HL-60/S4 treated with retinoic acid at 250 ng/mL for 4 days and 3 days (cell line): ENCODE results near the gene KIF5C.

Source experiments
- in situ Hi-C: fragments of 300-500 bp; cut with MboI; formaldehyde crosslinking; loops from 2 replicates; pipeline ENCODE4 v1.7.0; 2022; ENCODE audit warnings: low sequenced_read_pairs

Gene KIF5C

GRCh38 chr2:148887350-148888002 lies 12.4 kb downstream of the KIF5C start:
- in situ Hi-C loops: no loop called here

- in situ Hi-C loops: no loop called here
Measured at GRCh38 chr2:148888003-148888501, 13.0 kb downstream of the KIF5C start.

- in situ Hi-C loops: no loop called here
Measured at GRCh38 chr2:148888986-148889385, 14.0 kb downstream of the KIF5C start.

GRCh38 chr2:148893906-148894305 lies 18.9 kb downstream of the KIF5C start:
- in situ Hi-C loops: no loop called here

GRCh38 chr2:148896136-148896535 lies 21.1 kb downstream of the KIF5C start:
- in situ Hi-C loops: no loop called here

- in situ Hi-C loops: no loop called here
Measured at GRCh38 chr2:148899638-148900318, 24.8 kb downstream of the KIF5C start.

- in situ Hi-C loops: no loop called here
Measured at GRCh38 chr2:148900350-148900837, 25.4 kb downstream of the KIF5C start.

- in situ Hi-C loops: no loop called here
Measured at GRCh38 chr2:148901142-148901541, 26.1 kb downstream of the KIF5C start.

- in situ Hi-C loops: no loop called here
Measured at GRCh38 chr2:148902798-148903197, 27.8 kb downstream of the KIF5C start.

GRCh38 chr2:148903294-148903693 lies 28.3 kb downstream of the KIF5C start:
- in situ Hi-C loops: no loop called here

GRCh38 chr2:148903979-148904378 lies 29.0 kb downstream of the KIF5C start:
- in situ Hi-C loops: no loop called here

- in situ Hi-C loops: no loop called here
Measured at GRCh38 chr2:148906124-148906523, 31.1 kb downstream of the KIF5C start.

GRCh38 chr2:148907085-148907785 lies 32.2 kb downstream of the KIF5C start:
- in situ Hi-C loops: no loop called here

- in situ Hi-C loops: no loop called here
Measured at GRCh38 chr2:148909114-148909513, 34.1 kb downstream of the KIF5C start.

GRCh38 chr2:148913061-148913460 lies 38.0 kb downstream of the KIF5C start:
- in situ Hi-C loops: no loop called here

- in situ Hi-C loops: no loop called here
Measured at GRCh38 chr2:148913492-148913891, 38.5 kb downstream of the KIF5C start.

GRCh38 chr2:148914463-148914862 lies 39.4 kb downstream of the KIF5C start:
- in situ Hi-C loops: no loop called here

GRCh38 chr2:148917431-148917830 lies 42.4 kb downstream of the KIF5C start:
- in situ Hi-C loops: no loop called here

- in situ Hi-C loops: no loop called here
Measured at GRCh38 chr2:148918554-148918953, 43.5 kb downstream of the KIF5C start.

- in situ Hi-C loops: no loop called here
Measured at GRCh38 chr2:148920559-148920958, 45.5 kb downstream of the KIF5C start.

GRCh38 chr2:148922062-148922461 lies 47.0 kb downstream of the KIF5C start:
- in situ Hi-C loops: no loop called here
